Cardiac fibroblast (primary cell): ENCODE measurements around the gene USP53.
"Not testable (repeated sequence)": the region's sequence is repeated elsewhere in the genome, so short reads cannot be mapped to it uniquely, and the experiment has no call there.

Experiments used
- DNase-seq, 2 donors: peaks; one replicate each; pipeline versions ENCODE4 v3.0.0 to v3.0.0-alpha.2; 2010; ENCODE audit warnings: low read depth in 2 of 2
- H3K4me3 ChIP-seq, 2 donors: replicated peaks in 1 of 2; 1 replicate in 1 of 2; 2 replicates in 1 of 2; pipeline ENCODE4 v1.5.1; 2011; ENCODE audit warnings: low read depth in 2 of 2, low read length in 2 of 2, mild to moderate bottlenecking in 2 of 2, moderate library complexity in 1 of 2
- CTCF ChIP-seq: IDR thresholded peaks from one replicate; pipeline ENCODE4 v1.5.1; 2011; ENCODE audit warnings: low read depth, mild to moderate bottlenecking, low read length, inconsistent platforms

The USP53 gene

GRCh38 chr4:119243868-119244267, 31.4 kb downstream of the USP53 start:
- DNase-seq: no peak
- no peak for TF ChIP-seq CTCF
- H3K4me3 ChIP-seq: no peak overlapping the region

- no peak for DNase-seq
- H3K4me3 ChIP-seq: no peak overlapping the region
- TF ChIP-seq CTCF: no peak
These were observed 31.8 kb downstream of the USP53 start for GRCh38 chr4:119244344-119244743.

- no peak for TF ChIP-seq CTCF
- no peak for DNase-seq
- H3K4me3 ChIP-seq: no peak overlapping the region
These were observed 32.3 kb downstream of the USP53 start for GRCh38 chr4:119244832-119245231.

- DNase-seq: no peak
- no peak for TF ChIP-seq CTCF
- H3K4me3 ChIP-seq: no peak overlapping the region
These were observed 33.7 kb downstream of the USP53 start for GRCh38 chr4:119246177-119246733.

GRCh38 chr4:119251037-119251436, 38.5 kb downstream of the USP53 start:
- DNase-seq, H3K4me3 ChIP-seq: not testable (repeated sequence)

- DNase-seq: not testable (repeated sequence)
These were observed 42.7 kb downstream of the USP53 start for GRCh38 chr4:119255223-119255622.

GRCh38 chr4:119260528-119260927, 48.0 kb downstream of the USP53 start:
- TF ChIP-seq CTCF: no peak
- DNase-seq: no peak
- H3K4me3 ChIP-seq: no peak overlapping the region

More at GRCh38 chr4:119255223-119255622, 42.7 kb downstream of the USP53 start:
- not testable (repeated sequence) for H3K4me3 ChIP-seq

GRCh38 chr4:119261986-119262385, 49.5 kb downstream of the USP53 start:
- DNase-seq: peak in 1 of 2 donors; percentile 43
- no peak overlapping the region for H3K4me3 ChIP-seq
- TF ChIP-seq CTCF: no peak
